HG03469 (cell line): ENCODE results near the gene ATOH7.
"Not testable (repeated sequence)": the region's sequence is repeated elsewhere in the genome, so short reads cannot be mapped to it uniquely, and the experiment has no call there.

Source experiments
- ATAC-seq: cut with Tn5 transposase; IDR thresholded peaks from one replicate; pipeline ENCODE4 v1.9.1; 2021; ENCODE audit warnings: mild to moderate bottlenecking, moderate library complexity, moderate number of reproducible peaks; ENCODE audit not compliant: unreplicated experiment

The ATOH7 gene

DNA sequence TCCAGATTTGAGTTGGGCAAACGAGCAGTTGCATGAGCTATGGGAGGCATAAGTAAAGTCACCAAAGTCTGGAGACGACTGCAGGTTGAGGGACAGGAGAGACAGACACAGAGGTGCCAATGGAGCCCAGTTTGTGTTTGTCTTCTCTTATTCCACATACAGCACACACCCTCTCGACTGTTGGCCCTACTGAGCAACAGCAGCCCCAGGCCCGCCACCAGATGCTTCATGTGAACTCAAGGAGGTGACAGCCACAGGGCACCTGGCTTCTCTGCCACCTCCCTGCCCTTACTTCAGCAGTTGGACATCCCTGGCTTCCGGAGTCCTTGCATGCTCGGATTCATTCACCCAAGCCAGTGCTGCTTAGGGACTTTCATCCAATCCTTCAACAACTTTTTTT is 6.5 kb upstream of the ATOH7 start:
- no peak for ATAC-seq

DNA sequence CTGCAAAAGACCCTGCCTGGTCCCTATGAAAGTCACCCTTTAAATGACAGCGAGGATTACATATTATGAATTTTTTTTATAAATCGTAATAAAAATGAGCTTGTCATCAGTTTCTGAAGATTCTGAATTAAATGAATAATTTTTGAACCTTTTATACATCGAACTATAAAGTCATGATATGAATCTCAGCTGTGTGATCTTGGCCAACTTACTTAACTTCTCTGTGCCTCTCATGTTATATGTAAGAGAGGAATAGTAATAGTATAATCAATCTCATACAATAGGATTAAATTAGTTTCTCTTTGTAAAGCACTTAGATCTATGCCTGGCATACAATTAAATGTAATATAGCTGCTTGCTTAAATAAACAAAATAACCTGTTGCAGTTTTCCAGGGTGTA is 5.3 kb upstream of the ATOH7 start:
- no peak for ATAC-seq

DNA sequence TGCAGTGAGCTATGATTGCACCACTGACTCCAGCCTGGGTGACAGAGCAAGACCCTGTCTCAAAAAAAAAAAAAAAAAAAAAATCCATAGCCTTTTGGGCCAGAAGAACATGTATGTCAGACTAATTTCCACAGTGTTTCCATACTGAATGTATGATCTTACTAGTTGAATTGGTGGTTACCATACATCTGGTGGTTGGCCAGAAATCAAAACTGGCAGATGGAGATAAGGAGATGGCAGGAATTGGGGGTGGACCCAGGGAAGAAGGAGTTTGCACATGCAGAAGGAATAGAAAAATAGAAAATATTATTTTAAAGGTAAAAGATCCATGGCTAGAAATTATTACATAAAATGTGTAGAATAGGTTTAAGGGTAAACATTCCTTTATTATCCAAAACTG is 3.7 kb upstream of the ATOH7 start:
- no peak for ATAC-seq

DNA sequence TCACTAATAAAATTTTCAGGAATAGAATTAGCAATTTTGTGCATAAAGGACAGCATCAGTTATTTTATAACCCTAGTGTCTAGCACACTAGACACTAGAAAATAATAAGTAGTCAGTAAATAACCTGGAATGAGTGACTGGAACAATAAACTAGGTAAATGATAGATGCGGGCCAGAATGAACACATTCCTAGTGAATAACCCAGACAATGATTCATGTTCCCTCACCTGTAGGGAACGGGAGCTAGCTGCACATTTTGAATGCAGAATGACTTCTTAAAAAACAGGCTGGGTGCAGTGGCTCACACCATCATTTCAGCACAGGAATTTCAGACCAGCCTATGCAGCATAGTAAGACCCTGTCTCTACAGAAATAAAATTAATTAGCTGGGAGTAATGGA is 3.2 kb upstream of the ATOH7 start:
- ATAC-seq, result no peak

GRCh38 chr10:68233046-68233445 is 1.1 kb upstream of the ATOH7 start:
- ATAC-seq, result no peak

- ATAC-seq, result peak; percentile 91
These were observed 652 bp downstream of the ATOH7 start for GRCh38 chr10:68231106-68231816.

- no peak for ATAC-seq
These were observed 1.6 kb downstream of the ATOH7 start for GRCh38 chr10:68230268-68230667.

DNA sequence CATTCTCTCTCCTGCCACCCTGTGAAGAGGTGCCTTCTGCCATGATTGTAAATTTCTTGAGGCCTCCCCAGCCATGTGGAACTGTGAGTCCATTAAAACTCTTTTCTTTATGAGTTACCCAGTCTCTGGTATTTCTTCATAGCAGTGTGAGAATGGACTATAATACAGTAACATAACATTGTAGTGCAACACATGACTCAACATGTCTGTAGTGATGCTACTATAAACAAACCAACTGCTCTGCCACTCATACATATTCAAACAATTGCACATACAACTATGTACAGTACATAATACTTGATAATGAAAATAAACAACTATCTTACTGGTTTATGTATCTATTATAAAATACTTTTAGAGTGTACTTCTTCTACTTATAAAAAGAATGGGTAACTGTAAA is 7.1 kb downstream of the ATOH7 start:
- no peak for ATAC-seq

GRCh38 chr10:68223535-68224165 is 8.3 kb downstream of the ATOH7 start:
- no peak for ATAC-seq

GRCh38 chr10:68222391-68222790 is 9.5 kb downstream of the ATOH7 start:
- no peak for ATAC-seq

GRCh38 chr10:68221196-68221595 is 10.7 kb downstream of the ATOH7 start:
- ATAC-seq, result no peak

GRCh38 chr10:68218786-68219185 is 13.1 kb downstream of the ATOH7 start:
- no peak for ATAC-seq

- no peak for ATAC-seq
These were observed 19.1 kb downstream of the ATOH7 start for GRCh38 chr10:68212721-68213352.

- no peak for ATAC-seq
These were observed 20.2 kb downstream of the ATOH7 start for GRCh38 chr10:68211669-68212068.

- no peak for ATAC-seq
These were observed 23.4 kb downstream of the ATOH7 start for GRCh38 chr10:68208424-68209042.

DNA sequence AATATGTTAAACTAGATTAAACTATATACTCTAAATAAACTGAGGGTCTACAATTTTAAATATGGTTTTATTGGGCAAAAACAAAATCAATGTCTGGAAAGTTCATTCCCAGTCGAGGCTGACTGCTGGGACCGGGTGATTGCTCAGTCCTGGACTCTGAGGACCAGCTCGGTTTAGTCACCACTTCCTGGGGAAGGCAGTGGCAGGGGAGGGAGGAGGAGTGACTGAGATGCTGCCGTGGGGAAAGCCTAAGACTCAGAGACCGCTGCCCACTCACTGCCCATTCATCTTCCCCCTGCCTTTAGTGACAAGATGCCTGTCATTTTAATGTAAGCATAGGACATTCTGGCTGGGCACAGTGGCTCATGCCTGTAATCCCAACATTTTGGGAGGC is 29.0 kb downstream of the ATOH7 start:
- ATAC-seq, result no peak

GRCh38 chr10:68196701-68197100 is 35.2 kb downstream of the ATOH7 start:
- no peak for ATAC-seq

DNA sequence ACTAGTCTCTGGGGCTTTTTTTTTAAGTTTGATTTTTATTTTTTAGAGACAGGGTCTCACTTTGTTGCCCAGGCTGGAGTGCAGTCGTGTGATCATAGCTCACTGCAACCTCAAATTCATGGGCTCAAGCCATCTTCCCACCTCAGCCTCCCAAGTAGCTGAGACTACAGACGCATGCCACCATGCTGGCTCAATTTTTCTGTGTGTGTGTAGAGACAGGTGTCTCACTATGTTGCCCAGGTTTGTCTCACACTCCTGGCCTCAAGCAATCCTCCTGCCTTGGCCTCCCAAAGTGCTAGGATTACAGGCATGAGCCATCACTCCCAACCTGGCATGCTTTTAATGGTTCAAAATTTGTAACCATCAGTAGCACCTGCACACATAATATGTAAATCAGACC is 36.1 kb downstream of the ATOH7 start:
- ATAC-seq, result not testable (repeated sequence)

- ATAC-seq, result no peak
These were observed 37.6 kb downstream of the ATOH7 start for GRCh38 chr10:68194290-68194689.

- ATAC-seq, result no peak
These were observed 39.8 kb downstream of the ATOH7 start for GRCh38 chr10:68192113-68192512.

DNA sequence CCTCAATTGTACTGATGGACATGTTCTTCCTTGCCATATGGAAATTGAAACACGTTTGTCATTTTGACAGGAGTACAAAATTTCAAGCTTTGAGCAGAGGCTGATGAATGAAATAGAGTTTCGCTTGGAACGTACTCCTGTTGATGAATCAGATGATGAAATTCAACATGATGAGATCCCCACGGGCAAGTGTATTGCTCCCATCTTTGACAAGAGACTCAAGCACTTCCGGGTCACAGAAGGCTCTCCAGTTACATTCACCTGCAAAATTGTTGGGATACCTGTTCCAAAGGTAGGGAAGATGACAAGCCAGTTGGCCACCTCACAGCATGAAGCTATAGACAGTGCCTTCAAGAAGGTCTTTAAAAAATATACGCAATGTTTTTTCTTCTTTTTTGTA is 43.1 kb downstream of the ATOH7 start:
- ATAC-seq, result no peak

GRCh38 chr10:68185085-68185484 is 46.8 kb downstream of the ATOH7 start:
- ATAC-seq, result no peak
